B cell (primary cell): ENCODE data around the gene GNA12. TPM values are rescaled to one million over a fixed set of nuclear protein-coding genes. Genes with fewer than 3 reads are reported as not detected.

Source experiments
- ATAC-seq: fragments of 200-7000 bp; cut with Tn5 transposase; one replicate; pipeline ENCODE4 v1.10.0; 2021; ENCODE audit warnings: low read depth, mild to moderate bottlenecking, moderate number of reproducible peaks, moderate library complexity
- CTCF ChIA-PET: fragments of 350-600 bp; sonication (Branson Sonifier 250); formaldehyde crosslinking; loops from one replicate; lab custom pipeline; 2021; ENCODE audit warnings: antibody characterized with exemption, inconsistent platforms; lab: Charles Lee
- POLR2A ChIA-PET: fragments of 350-600 bp; sonication (Branson Sonifier 250); formaldehyde crosslinking; loops from one replicate; lab custom pipeline; 2021; ENCODE audit warnings: antibody characterized with exemption; lab: Charles Lee
- DNase-seq: peaks from one replicate; pipeline ENCODE4 v3.0.0; 2013
- H2AFZ ChIP-seq: 2 replicates; pipeline ENCODE4 v1.6.1; 2012; ENCODE audit warnings: mild to moderate bottlenecking, low read depth, low read length; ENCODE audit not compliant: insufficient read depth, poor library complexity, severe bottlenecking
- H3K27ac ChIP-seq, 2 donors: 1 replicate in 1 of 2; 2 replicates in 1 of 2; pipeline ENCODE4 v1.5.1; 2012 to 2013; ENCODE audit warnings: low read length in 2 of 2, mild to moderate bottlenecking in 2 of 2, moderate library complexity in 1 of 2
- H3K27me3 ChIP-seq, 4 experiments: fragments of 200-600 bp in 1 of 4; sonication (generic) in 1 of 4; replicated peaks in 1 of 4; 1 replicate in 2 of 4; 2 replicates in 2 of 4; pipeline versions ENCODE4 v1.6.1 to v1.7.0; 2013 to 2016; ENCODE audit warnings: low read length in 3 of 4, mild to moderate bottlenecking in 2 of 4, mixed read lengths in 1 of 4, moderate library complexity in 1 of 4; ENCODE audit not compliant: insufficient read depth in 4 of 4, control insufficient read depth in 3 of 4; ENCODE audit errors: control extremely low read depth in 1 of 4
- H3K36me3 ChIP-seq, 2 experiments: replicated peaks in 1 of 2; 1 replicate in 1 of 2; 2 replicates in 1 of 2; pipeline versions ENCODE4 v1.6.1 to v1.7.1; 2013; ENCODE audit warnings: low read length in 1 of 2; ENCODE audit not compliant: insufficient read depth in 2 of 2, control insufficient read depth in 1 of 2; ENCODE audit errors: control extremely low read depth in 1 of 2, extremely low read depth in 1 of 2
- H3K4me1 ChIP-seq, 2 donors: fragments of 200-600 bp in 1 of 2; sonication (generic) in 1 of 2; 1 replicate in 1 of 2; 2 replicates in 1 of 2; pipeline versions ENCODE4 v1.5.1 to v1.6.1; 2013 to 2017; ENCODE audit warnings: low read length in 2 of 2; ENCODE audit not compliant: control insufficient read depth in 2 of 2, insufficient read depth in 2 of 2
- H3K4me2 ChIP-seq: replicated peaks from 2 replicates; pipeline ENCODE3; 2012; ENCODE audit warnings: mild to moderate bottlenecking, low read depth, low read length; ENCODE audit not compliant: poor library complexity, severe bottlenecking
- H3K4me3 ChIP-seq, 5 experiments: fragments of 200-600 bp in 1 of 5; sonication (generic) in 1 of 5; 1 replicate in 3 of 5; 2 replicates in 2 of 5; pipeline versions ENCODE4 v1.5.1 to v1.7.0; 2011 to 2016; ENCODE audit warnings: low read length in 4 of 5, mild to moderate bottlenecking in 4 of 5, low read depth in 2 of 5, control low read depth in 1 of 5, moderate library complexity in 1 of 5; ENCODE audit not compliant: insufficient read depth in 1 of 5; ENCODE audit errors: control extremely low read depth in 1 of 5, extremely low read depth in 1 of 5
- H3K79me2 ChIP-seq: fragments of 200-600 bp; sonication (generic); one replicate; pipeline ENCODE4 v1.6.0; 2016; ENCODE audit warnings: low read length; ENCODE audit not compliant: control insufficient read depth, insufficient read depth
- H3K9ac ChIP-seq: fragments of 200-600 bp; sonication (generic); 2 replicates; pipeline ENCODE4 v1.6.1; 2017; ENCODE audit warnings: mild to moderate bottlenecking, low read length, moderate library complexity
- H3K9me3 ChIP-seq, 3 donors: one replicate each; pipeline versions ENCODE4 v1.6.1 to v1.7.1; 2013; ENCODE audit warnings: low read length in 2 of 3; ENCODE audit not compliant: control insufficient read depth in 2 of 3, insufficient read depth in 1 of 3; ENCODE audit errors: control extremely low read depth in 1 of 3
- H4K20me1 ChIP-seq: 2 replicates; pipeline ENCODE4 v1.6.0; 2012; ENCODE audit warnings: mild to moderate bottlenecking, low read length; ENCODE audit not compliant: insufficient read depth, control insufficient read depth, poor library complexity, severe bottlenecking
- H3K27ac Mint-ChIP-seq: one replicate; pipeline ENCODE4 v1.8.0; 2021; ENCODE audit warnings: mixed read lengths
- H3K27me3 Mint-ChIP-seq: one replicate; pipeline ENCODE4 v1.8.0; 2021; ENCODE audit warnings: mixed read lengths
- H3K4me1 Mint-ChIP-seq: one replicate; pipeline ENCODE4 v1.8.0; 2021; ENCODE audit warnings: mixed read lengths
- H3K4me3 Mint-ChIP-seq: one replicate; pipeline ENCODE4 v1.8.0; 2021; ENCODE audit warnings: mixed read lengths
- H3K9me3 Mint-ChIP-seq: one replicate; pipeline ENCODE4 v1.8.0; 2022; ENCODE audit warnings: mixed read lengths; ENCODE audit not compliant: insufficient read depth
- CTCF ChIP-seq: fragments of 200-600 bp; IDR thresholded peaks from one replicate; pipeline ENCODE4 v1.8.0; 2022; ENCODE audit warnings: antibody characterized with exemption, mild to moderate bottlenecking
- EZH2 ChIP-seq: IDR thresholded peaks from 2 replicates; pipeline ENCODE4 v1.6.1; 2012; ENCODE audit warnings: borderline replicate concordance, low read depth, mild to moderate bottlenecking, moderate library complexity, low read length; ENCODE audit not compliant: insufficient read depth, poor library complexity, severe bottlenecking
- WGBS: methylation state at CpG from one replicate; pipeline ENCODE4 v1.1.5; 2013; ENCODE audit warnings: missing lambda C conversion rate; ENCODE audit not compliant: insufficient coverage; 5-methylcytosine and 5-hydroxymethylcytosine counted together
- intact Hi-C: fragments of 100-400 bp; cut with micrococcal nuclease; formaldehyde crosslinking; loops from one replicate; pipeline ENCODE4 v1.10.0; 2022
- polyA plus RNA-seq: library from polyadenylated mRNA; depleted of rRNA; stranded (reverse); fragments of >200 nt; gene quantifications from 2 replicates; pipeline ENCODE4 v1.2.3, GENCODE V29; 2012
- total RNA-seq, 2 donors: library from RNA; stranded (reverse); fragments of 120-200 nt in 1 of 2; gene quantifications; 1 replicate in 1 of 2; 2 replicates in 1 of 2; pipeline versions ENCODE4 v1.2.3 to v1.2.4, GENCODE V29; 2013 to 2022

GNA12 gene
- total and polyA plus RNA-seq, 2 donors (not counting 1 experiment from before 2014, with no cell fraction given): 34.6 to 110 TPM

GRCh38 chr7:2725178-2726105 is 118.7 kb downstream of the GNA12 start:
- CTCF ChIA-PET: interaction anchor here (1.1 to 1.4 kb wide), 2 partner anchors 15 to 37 kb away, joined by 3 read pairs; no protein-coding TSS in a partner anchor
- 98% methylated on average over 33 of the region's 34 CpGs for WGBS
- no peak overlapping the region for H3K27ac ChIP-seq
- H2AFZ ChIP-seq: no peak overlapping the region
- no peak overlapping the region for H3K4me2 ChIP-seq
- POLR2A ChIA-PET: no interaction called here
- H3K9me3 ChIP-seq: no peaks in the 10 kb centered on the region
- ATAC-seq (no peak), DNase-seq (no peak)
- intact Hi-C loops: no loop called here
- peaks cover 8 to 18% of the 10 kb centered on the region in 2 donors for H3K4me1 ChIP-seq
- peaks cover 0 to 39% of the 10 kb centered on the region in 2 experiments for H3K36me3 ChIP-seq
- peaks cover 30% of the 10 kb centered on the region for H4K20me1 ChIP-seq
- H3K9me3 Mint-ChIP-seq: no peaks in the 10 kb centered on the region
- no peak overlapping the region for H3K4me3 Mint-ChIP-seq
- peaks cover 19% of the 10 kb centered on the region for H3K4me1 Mint-ChIP-seq
- H3K9ac ChIP-seq: no peak overlapping the region
- H3K27me3 ChIP-seq: no peaks in the 10 kb centered on the region
- no peak overlapping the region for H3K27ac Mint-ChIP-seq
- peaks cover 6% of the 10 kb centered on the region for H3K79me2 ChIP-seq
- no peak overlapping the region for H3K4me3 ChIP-seq
- TF ChIP-seq CTCF (no peak), EZH2 (no peak)
- no peaks in the 10 kb centered on the region for H3K27me3 Mint-ChIP-seq
